ENCODE measurements around the gene SCRT2.

GRCh38 chr20:717832-718231, 42.2 kb upstream of the SCRT2 start:
- no peak for TF ChIP-seq POLR2A (IDR thresholded peaks at IDR 0.05; ENCODE audit: low read length)
- TF ChIP-seq GATA1 (IDR thresholded peaks at IDR 0.05; ENCODE audit: low read depth, low read length) = no peak

All from erythroblast (primary cell).